PFSK-1 (cell line): ENCODE measurements around the gene NLGN4X.

Source experiments
- FOXP2 ChIP-seq: optimal IDR thresholded peaks from 2 replicates; pipeline ENCODE3; 2011; ENCODE audit warnings: borderline replicate concordance, control low read depth, inconsistent platforms; ENCODE audit not compliant: insufficient read depth; ENCODE audit errors: extremely low read length, extremely low read depth
- POLR2AphosphoS5 ChIP-seq: IDR thresholded peaks from 2 replicates; pipeline ENCODE4 v1.6.1; 2012; ENCODE audit warnings: low read depth, mild to moderate bottlenecking, control low read depth, low read length, moderate library complexity
- TAF1 ChIP-seq: IDR thresholded peaks from 2 replicates; pipeline ENCODE4 v1.6.1; 2012; ENCODE audit warnings: low read length, control low read depth, borderline replicate concordance; ENCODE audit not compliant: insufficient read depth

DNA sequence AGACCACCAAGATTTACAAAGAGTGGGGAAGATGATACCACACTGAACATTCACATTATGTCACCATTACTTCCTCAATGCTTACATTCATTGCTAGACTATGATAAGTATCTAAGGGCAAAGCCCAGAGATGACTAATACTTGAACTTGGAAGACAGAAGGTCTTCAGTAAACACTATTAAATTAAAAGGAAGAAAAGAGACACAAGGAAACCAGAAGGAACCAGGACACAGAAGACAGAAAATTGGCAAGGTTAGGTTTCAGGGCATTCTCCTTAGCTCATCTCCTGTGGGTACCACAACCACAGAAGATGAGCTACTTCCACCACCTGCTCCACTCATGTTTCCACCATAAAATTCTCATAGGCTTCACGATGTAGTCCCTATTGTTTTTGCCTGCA lies 64.9 kb downstream of the NLGN4X start:
- no peak for TF ChIP-seq FOXP2
- TF ChIP-seq POLR2AphosphoS5 = no peak
- TF ChIP-seq TAF1 = no peak
